Femur (tissue), 1 donor: ENCODE results near the gene TGFB1.

Source experiments
- DNase-seq: peaks from one replicate; pipeline ENCODE4 v3.0.0-alpha.2; 2017

The TGFB1 gene

GRCh38 chr19:41320185-41320518, 33.6 kb downstream of the TGFB1 start:
- no peak for DNase-seq

GRCh38 chr19:41319500-41320184, 34.1 kb downstream of the TGFB1 start:
- DNase-seq: no peak

GRCh38 chr19:41318696-41319499, 34.8 kb downstream of the TGFB1 start:
- DNase-seq: no peak

- DNase-seq: no peak
These were observed 37.3 kb downstream of the TGFB1 start for GRCh38 chr19:41316306-41316920.

- DNase-seq: no peak
These were observed 42.1 kb downstream of the TGFB1 start for GRCh38 chr19:41311613-41312012.

GRCh38 chr19:41311072-41311471, 42.6 kb downstream of the TGFB1 start:
- no peak for DNase-seq

- peak; percentile 93 for DNase-seq
These were observed 43.5 kb downstream of the TGFB1 start, which contains the start of gene CCDC97 for GRCh38 chr19:41310033-41310831. Gene CCDC97 (plus strand): TSS chr19:41310172. CDS start chr19:41310311, 139 bp downstream.

- peak; percentile 35 for DNase-seq
These were observed 44.3 kb downstream of the TGFB1 start for GRCh38 chr19:41309180-41310032.

GRCh38 chr19:41308450-41309179, 45.1 kb downstream of the TGFB1 start:
- peak; percentile 94 for DNase-seq

- peak; percentile 64 for DNase-seq
These were observed 45.7 kb downstream of the TGFB1 start for GRCh38 chr19:41307954-41308449.

- DNase-seq: no peak
These were observed 46.4 kb downstream of the TGFB1 start for GRCh38 chr19:41307090-41307875.

GRCh38 chr19:41305927-41306793, 47.6 kb downstream of the TGFB1 start:
- no peak for DNase-seq

- DNase-seq: no peak
These were observed 48.8 kb downstream of the TGFB1 start for GRCh38 chr19:41304706-41305483.

- DNase-seq: no peak
These were observed 49.8 kb downstream of the TGFB1 start for GRCh38 chr19:41303954-41304353.

- peak; percentile 35 for DNase-seq
These were observed 50.9 kb downstream of the TGFB1 start for GRCh38 chr19:41302624-41303351.

- no peak for DNase-seq
These were observed 53.2 kb downstream of the TGFB1 start for GRCh38 chr19:41300555-41300954.

GRCh38 chr19:41299755-41300089, 54.0 kb downstream of the TGFB1 start:
- peak; percentile 79 for DNase-seq
